GM18508 (cell line): ENCODE data around the gene NUB1.

Experiments
- ATAC-seq: cut with Tn5 transposase; IDR thresholded peaks from one replicate; pipeline ENCODE4 v1.9.1; 2021; ENCODE audit warnings: moderate number of reproducible peaks; ENCODE audit not compliant: insufficient read depth, unreplicated experiment

Gene NUB1

DNA sequence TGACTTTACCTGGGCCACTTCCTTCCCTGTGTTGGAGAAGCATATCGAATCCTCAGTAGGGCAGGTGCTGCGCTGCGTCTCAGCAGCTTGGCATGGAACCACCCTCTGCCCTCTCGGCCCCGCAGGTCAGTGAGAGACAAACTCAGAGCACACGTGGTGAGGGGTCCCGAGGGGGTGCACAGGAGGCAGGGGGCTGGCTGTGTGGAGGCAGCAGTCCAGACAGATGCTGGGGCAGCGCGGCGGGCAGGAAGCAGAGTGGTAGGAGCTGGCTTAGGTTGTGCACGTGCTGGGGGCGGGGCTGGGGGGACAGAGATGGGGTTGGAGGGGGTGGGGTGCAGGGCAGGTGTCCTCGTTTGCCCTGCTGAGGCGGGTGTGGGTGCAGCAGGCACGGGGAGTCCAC lies 33.1 kb downstream of the NUB1 start:
- ATAC-seq, result no peak

DNA sequence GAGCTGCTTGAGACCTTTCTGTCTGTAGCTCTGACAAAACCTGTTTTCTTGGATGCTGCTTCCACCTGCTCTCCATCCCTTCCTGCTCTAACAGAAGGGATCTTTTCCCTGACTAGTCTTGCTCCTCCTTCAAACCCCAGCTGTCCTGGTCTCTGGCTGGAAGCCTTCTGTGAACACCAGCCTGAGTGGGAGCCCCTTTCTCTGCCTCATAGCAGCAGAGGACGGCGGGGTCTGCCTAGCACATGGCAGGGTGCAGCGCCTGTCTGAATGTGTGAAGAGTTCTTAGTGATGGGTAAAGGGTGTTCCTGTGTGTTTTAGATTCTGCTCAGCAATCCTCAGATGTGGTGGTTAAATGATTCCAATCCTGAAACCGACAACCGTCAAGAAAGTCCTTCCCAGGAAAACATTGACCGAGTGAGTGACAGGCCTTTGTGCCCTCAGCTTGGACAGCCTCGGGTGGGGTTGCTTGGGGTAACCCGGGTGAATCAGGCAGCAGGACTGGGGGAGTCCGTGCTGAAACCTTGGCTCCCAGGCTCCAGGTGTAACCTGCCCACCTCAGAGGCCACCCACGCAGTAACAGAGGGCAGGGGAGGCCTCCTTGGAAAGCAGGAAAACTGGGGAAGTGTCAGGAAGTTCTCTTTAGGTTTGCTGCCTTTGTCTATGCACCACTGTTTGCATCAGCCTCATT lies 34.1 kb downstream of the NUB1 start:
- no peak for ATAC-seq

DNA sequence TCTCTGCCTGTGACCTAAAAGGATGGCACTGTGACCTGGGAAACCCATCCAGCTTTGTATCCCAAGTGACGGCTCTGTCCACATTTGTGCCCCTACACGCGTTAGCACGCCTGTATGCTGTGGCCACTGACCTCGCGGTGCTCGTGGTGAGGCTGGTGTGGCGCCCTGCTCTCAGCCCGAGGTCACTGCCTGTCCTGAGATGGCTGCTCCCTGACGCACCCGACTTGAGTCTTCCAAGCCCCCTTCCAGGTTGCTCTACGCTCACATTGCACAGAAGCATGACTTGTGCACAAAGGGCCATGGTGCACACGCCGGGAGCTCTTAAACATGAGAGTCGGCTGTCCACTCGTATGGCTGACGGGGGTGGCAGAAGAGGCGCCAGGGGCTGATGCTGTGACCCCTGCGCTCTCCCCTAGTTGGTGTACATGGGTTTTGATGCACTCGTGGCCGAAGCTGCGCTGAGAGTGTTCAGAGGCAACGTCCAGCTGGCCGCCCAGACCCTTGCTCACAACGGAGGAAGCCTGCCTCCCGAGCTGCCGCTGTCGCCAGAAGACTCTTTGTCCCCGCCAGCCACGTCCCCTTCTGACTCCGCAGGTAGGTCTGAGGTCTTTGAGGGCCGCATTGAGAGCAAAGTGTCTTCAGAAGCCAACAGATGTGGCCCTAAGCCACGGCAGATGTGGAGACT lies 34.7 kb downstream of the NUB1 start:
- no peak for ATAC-seq

DNA sequence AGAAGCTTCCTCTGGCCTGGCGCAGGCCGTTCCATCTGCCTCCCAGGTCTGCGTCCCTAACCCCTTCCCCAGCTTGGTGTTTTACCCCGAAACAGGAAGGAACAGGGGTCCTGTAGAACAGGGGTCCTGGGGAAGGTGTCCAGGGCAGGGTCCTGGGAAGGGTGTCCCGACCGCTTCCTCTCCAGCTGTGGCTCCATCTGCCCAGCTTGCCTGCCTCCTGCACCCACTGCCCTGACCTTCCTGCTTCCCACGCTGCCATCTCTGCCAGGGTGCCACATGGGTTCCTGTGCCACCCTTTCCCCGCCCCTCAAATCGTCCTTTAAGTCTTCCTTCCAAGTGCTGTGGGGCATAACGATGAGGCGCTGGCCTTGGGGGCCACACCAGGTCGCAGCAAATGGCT lies 35.8 kb downstream of the NUB1 start:
- ATAC-seq, result no peak

DNA sequence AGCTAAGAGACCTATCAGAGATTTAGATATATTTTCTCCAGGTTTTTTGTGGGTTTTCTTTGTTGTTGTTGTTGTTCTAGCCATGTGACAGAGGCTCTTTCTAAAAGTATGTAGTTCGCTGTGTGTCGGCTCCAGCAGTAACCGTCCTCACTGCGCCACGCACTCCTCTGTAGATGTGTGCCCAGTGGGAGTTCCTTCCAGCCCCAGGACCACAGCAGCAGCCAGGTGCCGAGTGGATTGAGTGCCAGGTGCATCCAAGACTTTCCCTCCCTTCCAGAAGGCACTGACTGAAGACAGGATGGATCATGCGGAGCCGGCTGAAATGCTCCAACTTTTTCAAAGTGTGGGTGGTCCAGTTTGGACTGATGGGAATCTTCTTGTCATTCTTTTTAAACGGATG lies 36.4 kb downstream of the NUB1 start:
- no peak for ATAC-seq

DNA sequence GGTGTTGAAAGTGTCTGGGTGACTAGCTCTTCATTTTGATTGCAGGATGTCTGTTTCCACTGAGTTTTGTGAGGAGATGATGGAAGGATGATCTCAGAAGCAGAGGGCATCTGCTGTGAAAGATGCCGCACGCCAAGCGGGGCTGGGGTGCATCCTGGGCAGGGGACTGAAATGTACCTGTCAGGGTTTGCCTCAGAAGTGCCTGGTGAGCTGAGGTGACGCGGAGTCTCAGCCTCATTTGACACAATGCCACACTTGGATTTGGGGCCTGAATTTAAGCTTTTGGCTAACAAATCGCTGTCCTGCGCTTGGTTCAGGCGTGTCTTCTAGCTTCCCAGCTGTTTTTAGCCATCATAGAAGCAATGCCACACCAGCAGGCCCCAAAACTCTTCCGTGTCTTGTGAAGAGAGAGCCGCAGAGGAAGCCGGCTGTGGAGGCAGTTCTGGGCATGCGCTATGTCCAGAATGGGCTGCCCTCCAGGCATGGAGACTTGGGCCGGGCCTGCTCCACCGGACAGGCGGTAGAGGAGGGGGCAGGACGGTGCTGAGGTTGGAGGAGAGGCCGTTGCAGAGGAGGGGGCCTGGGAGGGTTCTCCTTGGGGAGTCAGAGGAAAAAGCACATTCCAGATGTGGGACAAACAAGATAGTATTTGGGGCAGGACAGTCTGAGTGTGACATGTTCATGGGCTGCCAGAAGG lies 37.0 kb downstream of the NUB1 start:
- ATAC-seq, result no peak

DNA sequence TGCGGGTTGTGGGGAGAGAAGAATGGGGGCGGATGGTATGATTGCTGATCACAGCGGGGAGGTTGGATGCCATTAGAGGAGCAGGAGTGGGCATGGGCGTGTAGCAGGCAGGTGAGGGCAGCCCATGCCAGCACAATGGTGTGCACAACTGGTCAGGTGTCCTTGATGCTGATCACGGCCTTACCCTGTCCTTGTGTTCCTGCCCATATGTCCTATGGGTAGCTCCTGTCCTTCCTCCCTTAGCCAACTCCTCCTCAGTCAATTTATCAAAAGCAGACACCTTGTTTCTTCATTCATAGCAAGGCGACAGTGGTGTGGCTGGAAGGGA lies 37.5 kb downstream of the NUB1 start:
- ATAC-seq, result no peak

DNA sequence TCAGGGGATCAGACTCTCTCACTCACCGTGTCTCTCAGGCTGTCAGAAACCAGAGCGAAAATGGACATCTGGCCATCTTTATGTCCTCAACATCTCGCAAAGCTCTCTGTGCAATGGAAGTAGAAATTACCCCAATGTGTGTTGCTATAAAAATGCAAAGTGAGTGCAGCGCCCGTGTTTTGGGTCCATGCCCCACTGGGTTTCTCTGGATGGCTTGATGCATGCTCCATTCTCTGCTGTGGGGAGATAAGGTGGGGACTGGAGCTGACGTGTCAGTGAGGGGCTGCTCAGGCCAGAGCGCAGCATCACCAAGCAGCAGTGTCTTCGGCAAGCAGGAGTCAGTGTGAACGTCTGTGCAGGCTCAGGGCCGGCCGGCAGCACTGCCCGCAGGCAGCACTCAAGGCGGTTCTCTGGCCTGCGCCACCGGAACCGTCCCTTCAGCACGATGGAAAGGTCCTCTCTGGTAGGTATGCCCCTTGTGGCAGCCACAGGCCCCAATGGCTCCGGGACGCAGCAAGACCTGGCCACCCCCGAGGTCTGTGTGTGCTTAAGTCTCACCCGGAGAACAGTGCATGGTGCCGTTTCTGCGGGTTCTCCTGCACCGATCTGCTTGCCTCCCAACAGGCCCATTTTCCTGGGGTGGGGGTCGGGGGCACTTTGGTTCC lies 38.1 kb downstream of the NUB1 start:
- ATAC-seq, result no peak

DNA sequence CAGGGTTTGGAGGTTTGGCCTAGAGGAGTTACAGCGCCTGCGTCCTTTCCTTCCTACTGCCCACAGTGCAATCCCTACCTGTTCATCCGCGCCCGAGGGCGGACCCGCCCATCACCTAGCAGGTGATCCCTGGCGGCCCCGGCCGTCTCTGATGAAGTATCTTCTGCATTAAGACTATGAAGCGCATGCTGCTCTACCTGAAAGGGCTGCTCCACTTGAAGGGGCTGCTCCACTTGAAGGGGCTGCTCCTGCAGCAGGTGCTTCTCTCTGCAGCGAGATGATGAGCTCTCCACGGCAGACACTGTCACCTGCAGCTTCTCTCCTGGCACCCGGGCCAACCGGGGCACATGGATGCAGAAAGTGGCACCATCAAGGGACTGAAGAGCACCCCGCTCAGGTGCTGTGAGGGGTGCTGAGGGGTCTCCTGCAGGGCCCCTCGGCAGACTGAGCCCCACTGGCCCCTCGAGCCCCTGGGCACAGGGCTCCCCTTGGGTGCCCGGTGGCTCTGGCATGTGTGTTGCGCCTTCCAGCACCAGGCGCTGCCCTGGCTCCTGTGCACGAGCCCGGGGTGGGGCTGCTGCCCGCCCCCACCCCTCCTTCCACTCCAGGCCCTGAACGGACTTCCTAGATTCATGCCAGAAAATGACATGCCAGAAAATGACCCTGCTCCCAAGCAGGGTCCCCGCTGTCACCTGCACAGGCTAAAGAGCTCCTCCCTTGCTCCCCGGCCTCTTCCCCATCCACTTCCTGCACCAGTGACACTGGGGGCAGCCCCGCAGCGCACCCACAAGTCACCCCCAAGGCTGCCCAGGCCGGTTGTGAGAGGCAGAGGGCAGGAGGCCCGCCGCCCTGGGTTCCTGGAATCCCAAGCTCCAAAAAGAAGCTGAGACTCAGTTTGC lies 38.8 kb downstream of the NUB1 start:
- no peak for ATAC-seq

DNA sequence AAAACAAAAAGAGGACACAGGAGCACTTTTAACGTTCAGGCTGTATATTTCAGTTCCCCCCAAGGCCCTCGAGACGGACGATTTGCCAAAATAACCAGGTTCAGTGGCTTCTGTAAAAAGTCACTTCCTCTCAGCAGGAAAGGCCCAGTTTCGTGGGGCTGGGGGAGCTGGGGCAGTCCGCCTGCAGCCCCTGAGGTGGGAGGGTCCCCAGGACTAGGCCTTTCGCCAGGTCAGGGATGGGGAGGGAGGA lies 39.4 kb downstream of the NUB1 start:
- ATAC-seq, result no peak

DNA sequence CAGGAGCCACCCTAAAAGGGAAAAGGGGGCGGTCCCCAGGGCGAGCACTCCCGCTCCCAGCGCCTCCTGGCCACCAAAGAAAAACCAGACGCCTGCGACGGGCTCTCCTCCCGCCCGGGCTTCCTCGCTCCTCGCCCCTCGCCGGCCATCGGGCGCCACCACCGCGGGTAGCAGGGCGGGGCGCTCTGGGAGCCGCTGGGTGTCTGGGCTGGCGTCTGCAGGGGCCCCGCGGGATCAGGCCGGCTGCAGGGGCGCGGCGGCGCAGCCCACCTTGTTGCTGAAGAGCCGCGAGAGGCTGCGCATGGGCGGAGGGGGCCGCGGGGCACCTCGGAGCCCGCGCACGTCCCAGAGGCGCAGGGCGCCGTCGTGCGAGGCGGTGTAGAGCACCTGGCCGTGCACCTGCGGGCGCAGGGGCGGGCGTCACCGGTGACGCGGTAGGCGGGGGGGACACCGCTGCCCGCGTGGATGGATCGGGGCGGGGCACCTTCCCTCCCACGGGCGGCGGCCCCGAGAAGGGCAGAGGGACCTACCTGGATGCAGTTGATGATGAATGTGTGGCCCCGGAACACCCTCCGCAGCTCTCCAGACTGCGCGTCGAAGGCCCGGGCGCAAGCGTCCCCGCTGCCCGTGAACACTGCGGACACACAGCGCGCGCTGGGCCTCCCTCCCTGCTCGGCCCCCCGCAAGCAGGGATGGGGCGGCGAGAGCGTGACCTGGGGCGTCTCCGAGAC lies 39.9 kb downstream of the NUB1 start:
- ATAC-seq, result no peak

DNA sequence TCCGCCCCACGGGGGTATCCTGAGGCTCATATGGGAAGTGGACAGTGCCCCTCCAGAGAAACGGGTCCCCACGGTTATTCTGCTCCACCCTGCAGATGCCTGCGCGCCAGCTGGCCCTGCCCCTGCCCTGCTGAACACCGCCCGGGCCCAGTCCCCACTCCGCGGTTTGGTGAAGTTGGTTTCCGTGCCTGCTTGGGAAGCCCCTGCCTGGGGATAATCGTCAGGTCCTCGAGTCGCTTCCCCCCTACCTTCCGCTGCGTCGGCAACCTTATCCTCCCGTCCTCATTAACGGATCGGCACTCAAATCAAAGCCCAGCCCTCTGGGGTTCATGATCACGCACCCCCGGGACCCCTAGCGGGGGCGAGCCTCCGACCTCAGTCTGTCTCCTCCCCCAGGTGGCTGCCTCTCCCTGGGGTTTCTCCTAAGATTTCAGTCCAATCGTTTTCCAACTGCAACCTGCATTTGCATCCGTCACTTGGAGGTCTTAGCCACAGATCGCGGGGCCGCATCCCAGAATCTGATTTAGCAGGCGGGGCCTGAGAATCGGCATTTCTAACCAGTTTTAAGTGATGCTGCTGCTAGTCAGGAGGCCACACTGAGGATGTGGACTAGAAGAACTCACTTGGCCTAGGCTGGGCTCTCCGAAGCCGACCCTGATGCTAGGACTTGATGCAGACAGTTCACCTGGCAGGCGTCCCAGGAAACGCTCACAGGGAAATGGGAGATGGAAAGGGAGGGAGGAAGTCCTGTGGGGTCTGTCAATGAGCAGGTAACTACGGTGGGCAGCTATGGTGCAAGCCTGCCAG lies 40.7 kb downstream of the NUB1 start:
- ATAC-seq, result no peak

DNA sequence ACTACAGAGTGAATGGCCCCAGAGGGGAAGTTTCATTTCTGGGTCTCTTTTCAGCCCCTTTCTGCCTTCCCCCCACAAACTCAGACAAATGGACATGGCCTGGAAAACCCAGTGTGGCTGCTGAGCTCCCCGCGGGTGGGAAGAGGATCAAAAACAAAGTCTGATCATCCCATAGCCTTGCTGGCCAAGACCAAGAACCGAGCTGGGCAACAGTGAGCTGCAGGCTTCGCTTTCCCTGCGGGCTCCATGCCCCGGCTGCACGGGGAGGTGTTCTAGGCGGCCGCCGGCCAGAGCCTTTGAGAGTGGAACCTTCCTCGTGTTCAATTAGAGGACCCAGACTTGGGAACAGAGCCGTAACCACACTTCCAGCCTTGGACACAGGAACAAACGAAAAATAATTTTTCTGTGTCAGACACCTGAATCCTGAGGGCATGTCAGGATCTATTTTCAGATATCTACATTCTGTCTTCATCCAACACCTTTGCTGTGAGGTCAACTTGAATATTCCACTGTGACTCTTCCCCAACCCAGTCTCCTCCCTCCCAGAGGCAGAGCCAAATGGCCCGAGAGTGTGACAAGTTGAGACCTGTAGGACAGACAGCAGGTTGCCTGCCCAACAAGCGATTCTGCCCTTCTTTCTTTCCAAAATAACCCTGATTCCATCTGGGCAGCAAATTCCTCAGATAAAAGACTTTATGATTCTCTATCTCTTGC lies 42.2 kb downstream of the NUB1 start:
- no peak for ATAC-seq

DNA sequence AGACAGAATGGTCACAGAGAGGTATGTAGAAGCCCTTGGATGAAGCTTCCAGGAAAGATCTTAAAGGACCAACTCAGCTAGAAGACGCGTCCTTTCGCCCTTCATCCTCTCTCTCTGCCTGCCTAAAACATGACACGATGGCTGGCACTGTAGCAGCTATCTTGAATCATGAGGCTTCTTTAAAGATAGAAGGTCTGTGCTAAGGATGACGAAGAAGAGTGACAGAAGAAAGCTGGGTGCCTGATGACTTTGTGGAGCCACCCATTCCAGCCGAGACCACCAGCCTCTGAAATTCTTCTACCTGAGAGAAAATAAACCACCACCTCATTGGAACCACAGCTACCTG lies 42.7 kb downstream of the NUB1 start:
- ATAC-seq, result no peak

DNA sequence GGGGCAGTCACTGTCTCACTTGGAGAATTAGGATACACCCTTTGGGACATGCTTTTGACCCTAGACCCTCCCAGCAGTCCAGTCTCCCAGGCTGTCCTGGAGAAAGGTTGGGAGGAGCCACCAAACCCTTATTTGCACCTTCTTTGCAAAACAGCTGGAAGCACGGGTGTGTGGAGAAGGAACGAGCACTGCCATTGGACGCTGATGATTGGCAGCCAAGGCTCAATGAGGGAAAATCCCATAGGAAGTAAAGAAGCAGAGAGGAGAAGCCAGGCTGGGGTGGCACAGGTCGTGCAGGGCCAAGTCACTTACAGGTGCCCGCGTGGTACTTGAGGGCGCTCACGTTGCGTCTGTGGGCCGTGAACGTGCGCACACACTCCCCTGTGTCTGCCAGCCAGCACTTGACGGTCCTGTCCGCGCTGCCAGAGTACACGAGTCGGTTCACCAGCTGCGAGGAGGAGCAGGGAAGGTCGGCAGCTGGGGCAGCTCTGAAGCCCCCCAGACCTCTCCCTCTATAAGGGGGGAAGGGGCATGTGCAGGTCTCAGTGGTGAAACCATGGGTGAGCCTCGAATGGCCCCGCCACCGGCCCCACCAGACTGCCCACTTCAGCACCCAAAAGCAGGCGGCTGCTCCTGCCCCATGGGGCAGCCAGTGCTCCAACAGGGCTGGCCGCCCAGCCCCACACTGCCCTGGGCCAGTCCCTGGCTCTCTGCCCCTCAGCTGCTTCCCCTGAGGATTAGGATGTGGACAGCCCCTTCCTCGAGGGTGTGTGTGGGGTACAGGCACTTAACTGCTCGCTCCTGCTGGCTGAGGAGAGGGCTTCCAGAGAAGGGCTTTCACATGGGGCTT lies 43.4 kb downstream of the NUB1 start:
- ATAC-seq, result no peak

DNA sequence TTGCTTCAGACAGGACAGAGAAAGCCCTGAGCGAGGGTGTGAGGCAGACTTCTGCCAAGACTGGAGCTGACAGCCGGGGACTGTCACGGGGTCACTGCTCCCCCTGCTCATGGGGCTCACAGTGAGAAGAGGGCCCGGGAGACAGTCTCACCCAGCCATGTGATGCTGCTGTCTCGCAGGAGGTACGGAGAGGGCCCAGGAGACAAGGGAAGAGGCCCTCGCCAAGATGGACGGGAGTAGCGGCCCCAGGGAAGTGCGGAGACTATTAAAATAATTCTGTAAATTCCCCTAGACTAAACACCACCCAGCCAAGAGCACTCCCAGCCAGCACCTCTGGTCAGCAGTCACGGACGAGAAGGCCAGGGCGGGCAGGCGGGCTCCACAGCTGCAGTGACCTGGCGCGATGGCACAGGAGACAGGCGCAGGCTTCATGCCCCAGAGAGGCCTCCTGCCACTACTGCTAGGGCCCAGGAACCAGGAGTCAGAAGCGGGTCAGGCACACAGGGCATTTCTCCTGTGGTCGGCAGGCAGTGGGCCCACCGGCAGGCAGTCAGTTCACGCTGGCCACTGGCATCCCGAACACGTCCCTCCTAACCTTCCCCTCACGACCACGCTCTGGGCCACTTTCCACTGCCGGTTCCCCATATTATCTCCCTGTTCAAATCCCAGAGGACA lies 44.2 kb downstream of the NUB1 start:
- ATAC-seq, result no peak
